DOHH2 (cell line): ENCODE data around the gene OPN1MW3.

Source experiments
- H3F3A ChIP-seq: fragments of 200-600 bp; sonication (generic), shearing (Covaris generic); 2 replicates; pipeline ENCODE4 v1.6.0; 2016; ENCODE audit warnings: antibody characterized with exemption, mild to moderate bottlenecking; ENCODE audit not compliant: control insufficient read depth, insufficient read depth
- H3K27ac ChIP-seq: fragments of 200-600 bp; sonication (generic); 2 replicates; pipeline ENCODE4 v1.5.1; 2014; ENCODE audit warnings: low read depth, mild to moderate bottlenecking, low read length, moderate library complexity
- H3K27me3 ChIP-seq: fragments of 200-600 bp; sonication (generic); 2 replicates; pipeline ENCODE4 v1.6.1; 2014; ENCODE audit warnings: mild to moderate bottlenecking, low read length, mixed read lengths; ENCODE audit not compliant: control insufficient read depth
- H3K36me3 ChIP-seq: fragments of 200-600 bp; sonication (generic); 2 replicates; pipeline ENCODE4 v1.6.1; 2014; ENCODE audit warnings: mild to moderate bottlenecking, low read length, moderate library complexity, mixed read lengths; ENCODE audit not compliant: control insufficient read depth
- H3K4me1 ChIP-seq: fragments of 200-600 bp; sonication (generic); 2 replicates; pipeline ENCODE4 v1.6.1; 2014; ENCODE audit warnings: mild to moderate bottlenecking, low read length, mixed read lengths; ENCODE audit not compliant: control insufficient read depth
- H3K4me2 ChIP-seq: fragments of 200-600 bp; sonication (generic); 2 replicates; pipeline ENCODE4 v1.6.0; 2014; ENCODE audit warnings: mild to moderate bottlenecking, low read length, moderate library complexity
- H3K4me3 ChIP-seq: fragments of 200-600 bp; sonication (generic); 2 replicates; pipeline ENCODE4 v1.5.1; 2014; ENCODE audit warnings: mild to moderate bottlenecking, low read length, mixed read lengths
- H3K79me2 ChIP-seq: fragments of 200-600 bp; sonication (generic); 2 replicates; pipeline ENCODE4 v1.6.1; 2014; ENCODE audit warnings: mild to moderate bottlenecking, low read length, mixed read lengths; ENCODE audit not compliant: control insufficient read depth
- H3K9me2 ChIP-seq: fragments of 200-600 bp; sonication (generic); replicated peaks from 2 replicates; pipeline ENCODE4 v1.6.1; 2014; ENCODE audit warnings: mild to moderate bottlenecking, low read length, mixed read lengths; ENCODE audit not compliant: control insufficient read depth
- H3K9me3 ChIP-seq: fragments of 200-600 bp; sonication (generic); 2 replicates; pipeline ENCODE4 v1.6.1; 2014; ENCODE audit warnings: antibody characterized with exemption, low read length, mixed read lengths; ENCODE audit not compliant: control insufficient read depth, insufficient read depth
- H4K20me1 ChIP-seq: fragments of 200-600 bp; sonication (generic); 2 replicates; pipeline ENCODE4 v1.6.0; 2014; ENCODE audit warnings: low read depth, mild to moderate bottlenecking, antibody characterized with exemption, low read length, moderate library complexity; ENCODE audit not compliant: control insufficient read depth, insufficient read depth
- EZH2phosphoT487 ChIP-seq: fragments of 200-600 bp; sonication (generic); IDR thresholded peaks from 2 replicates; pipeline ENCODE4 v1.6.1; 2017; ENCODE audit warnings: borderline replicate concordance, mild to moderate bottlenecking, antibody characterized with exemption, low read length, moderate library complexity, mixed read lengths
- TF ChIP-seq, protein P1 (sequence below): fragments of 200-600 bp; sonication (generic); IDR thresholded peaks from one replicate; pipeline ENCODE4 v1.5.1; 2014; ENCODE audit warnings: antibody characterized with exemption, mild to moderate bottlenecking, low read depth, low read length; ENCODE audit not compliant: poor library complexity, severe bottlenecking

OPN1MW3 gene

DNA sequence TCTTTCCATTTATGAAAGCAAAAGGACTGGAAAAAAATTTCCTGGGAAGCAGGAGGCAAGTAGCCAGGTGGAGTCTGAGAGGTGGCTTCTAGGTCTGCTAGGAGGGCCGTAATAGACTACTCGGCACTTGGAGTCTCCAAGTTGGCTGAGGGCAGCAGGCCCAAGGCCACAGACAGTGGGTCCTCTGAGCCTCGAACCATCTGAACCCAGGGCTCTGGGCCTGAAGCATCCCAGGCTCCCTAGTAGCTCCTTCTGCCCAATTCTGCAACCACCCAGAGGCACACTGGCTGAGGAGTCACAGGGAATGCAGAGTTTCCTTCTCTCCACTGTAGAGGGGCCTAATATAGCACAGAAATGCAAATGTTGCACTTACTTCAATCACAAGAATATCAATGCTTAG, 58.0 kb downstream of the OPN1MW3 start:
- peaks cover 10% of the 10 kb centered on the region for H3K4me1 ChIP-seq
- no peaks in the 10 kb centered on the region for H4K20me1 ChIP-seq
- H3K79me2 ChIP-seq, result no peaks in the 10 kb centered on the region
- H3K9me2 ChIP-seq, result no peaks in the 10 kb centered on the region
- H3K27me3 ChIP-seq, result no peaks in the 10 kb centered on the region; the same call in 1 of the 2 replicates
- H3K36me3 ChIP-seq, result no peaks in the 10 kb centered on the region
- H3K27ac ChIP-seq, result no peak overlapping the region
- TF ChIP-seq, protein P1, sequence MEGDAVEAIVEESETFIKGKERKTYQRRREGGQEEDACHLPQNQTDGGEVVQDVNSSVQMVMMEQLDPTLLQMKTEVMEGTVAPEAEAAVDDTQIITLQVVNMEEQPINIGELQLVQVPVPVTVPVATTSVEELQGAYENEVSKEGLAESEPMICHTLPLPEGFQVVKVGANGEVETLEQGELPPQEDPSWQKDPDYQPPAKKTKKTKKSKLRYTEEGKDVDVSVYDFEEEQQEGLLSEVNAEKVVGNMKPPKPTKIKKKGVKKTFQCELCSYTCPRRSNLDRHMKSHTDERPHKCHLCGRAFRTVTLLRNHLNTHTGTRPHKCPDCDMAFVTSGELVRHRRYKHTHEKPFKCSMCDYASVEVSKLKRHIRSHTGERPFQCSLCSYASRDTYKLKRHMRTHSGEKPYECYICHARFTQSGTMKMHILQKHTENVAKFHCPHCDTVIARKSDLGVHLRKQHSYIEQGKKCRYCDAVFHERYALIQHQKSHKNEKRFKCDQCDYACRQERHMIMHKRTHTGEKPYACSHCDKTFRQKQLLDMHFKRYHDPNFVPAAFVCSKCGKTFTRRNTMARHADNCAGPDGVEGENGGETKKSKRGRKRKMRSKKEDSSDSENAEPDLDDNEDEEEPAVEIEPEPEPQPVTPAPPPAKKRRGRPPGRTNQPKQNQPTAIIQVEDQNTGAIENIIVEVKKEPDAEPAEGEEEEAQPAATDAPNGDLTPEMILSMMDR, result no peak
- TF ChIP-seq EZH2phosphoT487, result no peak
- H3F3A ChIP-seq, result no peaks in the 10 kb centered on the region
- no peaks in the 10 kb centered on the region for H3K9me3 ChIP-seq
- H3K4me3 ChIP-seq, result no peak overlapping the region
- H3K4me2 ChIP-seq, result no peak overlapping the region

DNA sequence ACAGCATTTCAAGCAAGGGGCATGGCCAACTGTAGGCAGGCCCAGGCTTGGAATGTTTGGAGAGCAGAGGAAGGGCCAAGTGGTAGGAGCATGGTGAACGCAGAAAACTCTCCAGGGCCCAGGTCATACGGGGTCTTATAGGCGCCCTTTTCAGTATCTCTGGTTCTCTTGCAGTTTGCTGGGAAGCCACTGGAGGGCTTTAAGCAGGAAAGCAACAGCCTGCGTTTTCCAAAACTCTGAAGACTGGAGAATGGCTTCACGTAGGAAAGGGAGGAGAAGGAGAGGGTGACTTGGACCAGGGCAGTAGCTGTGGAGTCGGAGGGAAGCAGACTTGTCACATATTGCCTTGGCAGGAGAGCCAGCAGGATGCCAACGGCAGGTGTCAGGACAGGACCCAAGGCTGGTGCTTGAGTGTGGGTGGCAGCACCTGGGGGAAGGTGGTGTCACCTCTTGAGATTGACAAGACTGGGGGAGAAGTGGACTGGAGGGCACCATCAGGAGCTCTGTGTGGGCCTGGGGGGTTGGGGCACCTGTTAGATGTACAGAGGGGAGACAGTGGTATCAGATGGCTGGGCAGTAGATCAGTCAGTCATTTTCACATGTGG, 60.1 kb downstream of the OPN1MW3 start:
- Histone ChIP-seq H4K20me1 (no peaks in the 10 kb centered on the region), H3K4me2 (no peak overlapping the region), H3K36me3 (no peaks in the 10 kb centered on the region), H3F3A (no peaks in the 10 kb centered on the region), H3K4me3 (no peak overlapping the region), H3K4me1 (peaks cover 31% of the 10 kb centered on the region), H3K79me2 (no peaks in the 10 kb centered on the region), H3K27ac (no peak overlapping the region), H3K27me3 (no peaks in the 10 kb centered on the region; the same call in 1 of the 2 replicates), H3K9me3 (no peaks in the 10 kb centered on the region), H3K9me2 (no peaks in the 10 kb centered on the region)
- TF ChIP-seq EZH2phosphoT487, result no peak
- TF ChIP-seq, protein P1, result peak; percentile 51

DNA sequence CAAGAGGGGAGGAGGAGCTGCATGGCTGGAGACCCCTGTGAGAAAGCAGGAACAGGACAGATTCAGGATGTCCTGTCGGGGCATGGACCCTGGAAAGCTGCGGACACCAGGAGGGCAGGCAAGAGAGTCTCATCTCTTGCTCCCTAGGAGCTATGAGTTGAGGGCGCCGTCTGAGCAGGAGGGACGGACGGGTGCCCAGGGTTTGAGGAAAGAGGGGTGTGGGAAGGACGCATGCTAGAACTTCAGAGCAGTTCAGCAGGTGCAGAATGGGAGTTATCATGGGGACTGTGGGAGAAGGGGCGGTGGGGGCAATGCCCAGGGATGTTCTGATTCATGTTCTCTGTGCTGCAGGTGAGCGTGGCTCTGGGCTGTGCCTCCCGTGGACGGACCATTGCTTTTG, 63.0 kb downstream of the OPN1MW3 start:
- H3F3A ChIP-seq, result no peaks in the 10 kb centered on the region
- TF ChIP-seq, protein P1, result no peak
- no peaks in the 10 kb centered on the region for H4K20me1 ChIP-seq
- peaks cover 40% of the 10 kb centered on the region for H3K4me1 ChIP-seq
- no peak overlapping the region for H3K27ac ChIP-seq
- no peaks in the 10 kb centered on the region for H3K9me2 ChIP-seq
- H3K36me3 ChIP-seq, result no peaks in the 10 kb centered on the region
- H3K79me2 ChIP-seq, result no peaks in the 10 kb centered on the region
- H3K4me3 ChIP-seq, result no peak overlapping the region
- peak overlapping the region; percentile 59; the same call in 1 of the 2 replicates for H3K4me2 ChIP-seq
- no peaks in the 10 kb centered on the region for H3K9me3 ChIP-seq
- peaks cover 2% of the 10 kb centered on the region for H3K27me3 ChIP-seq
